ENCODE measurements around the gene MNAT1. TPM values are rescaled to one million over a fixed set of nuclear protein-coding genes. Genes with fewer than 3 reads are reported as not detected.

Gene MNAT1
- total and polyA plus RNA-seq, 9 of the 15 experiments (the other 6 are each of a cell fraction or from before 2014, with no cell fraction given) = 37.8 to 83.3 (median 60.4) TPM

DNA sequence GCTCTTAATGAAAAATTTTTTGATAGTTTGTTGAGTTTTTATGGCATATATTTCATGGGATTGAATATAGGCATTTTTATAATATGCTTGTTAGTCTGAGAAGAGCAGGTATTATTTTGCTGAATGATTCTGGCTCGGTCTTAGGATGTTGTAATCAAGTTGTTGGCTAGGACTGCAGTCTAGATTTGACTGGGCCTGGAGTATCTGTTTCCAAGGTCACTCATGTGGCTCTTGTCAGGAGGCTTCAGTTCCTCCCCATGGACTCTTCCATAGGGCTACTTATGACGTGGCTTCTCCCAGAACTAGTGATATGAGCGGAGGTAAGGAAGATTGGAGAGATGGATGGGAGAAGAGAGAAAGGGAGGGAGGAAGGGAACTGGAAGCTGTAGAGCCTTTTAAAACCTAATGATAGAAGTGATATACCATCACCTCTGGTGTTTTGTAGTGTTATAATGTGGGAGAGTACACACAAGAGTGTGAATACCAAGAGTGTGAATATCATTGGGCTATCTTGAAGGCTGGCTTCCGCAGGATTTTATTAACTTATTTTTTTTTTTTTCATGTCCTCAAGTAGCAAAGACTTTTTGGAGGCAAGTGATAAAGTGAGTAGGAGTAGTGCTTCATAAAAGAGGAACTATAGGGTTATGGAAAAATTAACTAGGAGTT lies 4.4 kb downstream of the MNAT1 start:
- intact Hi-C loops (cut with micrococcal nuclease) = no loop called here
- POLR2A ChIA-PET = no interaction called here
- BruUV-seq (replicated peaks) = no TSS peak
- Histone ChIP-seq H3K4me1 (replicated peaks in 1 of 2; ENCODE audit: control insufficient read depth in 2 of 2, insufficient read depth in 2 of 2, low read length in 2 of 2) (peaks cover 0 to 4% of the 10 kb centered on the region in 2 experiments; a peak in 1 of 5 replicates), H3K9me3 (replicated peaks; ENCODE audit: control insufficient read depth, insufficient read depth, low read depth, low read length) (no peaks in the 10 kb centered on the region), H3K9ac (ENCODE audit: insufficient read depth in 1 of 2, low read depth in 2 of 2, low read length in 2 of 2) (no peak overlapping the region), H3K27me3 (ENCODE audit: control insufficient read depth in 2 of 2, insufficient read depth in 2 of 2, low read length in 2 of 2) (no peaks in the 10 kb centered on the region), H3K36me3 (ENCODE audit: control insufficient read depth, insufficient read depth, low read length) (no peaks in the 10 kb centered on the region), H3K9me1 (ENCODE audit: control insufficient read depth, insufficient read depth, low read length) (no peaks in the 10 kb centered on the region), H2AFZ (ENCODE audit: low read depth, low read length) (no peak overlapping the region), H4K20me1 (replicated peaks; ENCODE audit: control insufficient read depth, insufficient read depth, low read length) (no peaks in the 10 kb centered on the region), H3K4me2 (ENCODE audit: insufficient read depth, low read length) (no peak overlapping the region), H3K79me2 (ENCODE audit: control insufficient read depth, insufficient read depth, low read length) (peaks cover 77% of the 10 kb centered on the region), H3K27ac (ENCODE audit: extremely low read depth, low read depth, low read length) (no peak overlapping the region), H3K4me3 (no peak overlapping the region)
- CTCF ChIA-PET (ENCODE audit: low intra/inter-chr PET ratio) = no interaction called here
- in situ Hi-C loops (cut with MboI) = no loop called here
- DNase-seq (ENCODE audit: extremely low read depth in 1 of 4, low spot score in 3 of 4) (no peak), FAIRE-seq (no peak), ATAC-seq (no peak)
- whole genome bisulfite sequencing (ENCODE audit: insufficient coverage, low coverage, missing lambda C conversion rate) = 34% methylated on average over 4 of the region's 4 CpGs
- TF ChIP-seq, protein P1, sequence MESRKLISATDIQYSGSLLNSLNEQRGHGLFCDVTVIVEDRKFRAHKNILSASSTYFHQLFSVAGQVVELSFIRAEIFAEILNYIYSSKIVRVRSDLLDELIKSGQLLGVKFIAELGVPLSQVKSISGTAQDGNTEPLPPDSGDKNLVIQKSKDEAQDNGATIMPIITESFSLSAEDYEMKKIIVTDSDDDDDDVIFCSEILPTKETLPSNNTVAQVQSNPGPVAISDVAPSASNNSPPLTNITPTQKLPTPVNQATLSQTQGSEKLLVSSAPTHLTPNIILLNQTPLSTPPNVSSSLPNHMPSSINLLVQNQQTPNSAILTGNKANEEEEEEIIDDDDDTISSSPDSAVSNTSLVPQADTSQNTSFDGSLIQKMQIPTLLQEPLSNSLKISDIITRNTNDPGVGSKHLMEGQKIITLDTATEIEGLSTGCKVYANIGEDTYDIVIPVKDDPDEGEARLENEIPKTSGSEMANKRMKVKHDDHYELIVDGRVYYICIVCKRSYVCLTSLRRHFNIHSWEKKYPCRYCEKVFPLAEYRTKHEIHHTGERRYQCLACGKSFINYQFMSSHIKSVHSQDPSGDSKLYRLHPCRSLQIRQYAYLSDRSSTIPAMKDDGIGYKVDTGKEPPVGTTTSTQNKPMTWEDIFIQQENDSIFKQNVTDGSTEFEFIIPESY (CRISPR knock-in tag; IDR thresholded peaks at IDR 0.05) = no peak
- TF ChIP-seq, protein P2, sequence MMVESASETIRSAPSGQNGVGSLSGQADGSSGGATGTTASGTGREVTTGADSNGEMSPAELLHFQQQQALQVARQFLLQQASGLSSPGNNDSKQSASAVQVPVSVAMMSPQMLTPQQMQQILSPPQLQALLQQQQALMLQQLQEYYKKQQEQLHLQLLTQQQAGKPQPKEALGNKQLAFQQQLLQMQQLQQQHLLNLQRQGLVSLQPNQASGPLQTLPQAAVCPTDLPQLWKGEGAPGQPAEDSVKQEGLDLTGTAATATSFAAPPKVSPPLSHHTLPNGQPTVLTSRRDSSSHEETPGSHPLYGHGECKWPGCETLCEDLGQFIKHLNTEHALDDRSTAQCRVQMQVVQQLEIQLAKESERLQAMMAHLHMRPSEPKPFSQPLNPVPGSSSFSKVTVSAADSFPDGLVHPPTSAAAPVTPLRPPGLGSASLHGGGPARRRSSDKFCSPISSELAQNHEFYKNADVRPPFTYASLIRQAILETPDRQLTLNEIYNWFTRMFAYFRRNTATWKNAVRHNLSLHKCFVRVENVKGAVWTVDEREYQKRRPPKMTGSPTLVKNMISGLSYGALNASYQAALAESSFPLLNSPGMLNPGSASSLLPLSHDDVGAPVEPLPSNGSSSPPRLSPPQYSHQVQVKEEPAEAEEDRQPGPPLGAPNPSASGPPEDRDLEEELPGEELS (CRISPR knock-in tag; IDR thresholded peaks at IDR 0.05; ENCODE audit: borderline replicate concordance) = no peak
- no peak for TF ChIP-seq ZNF586 (CRISPR knock-in tag; conservative IDR thresholded peaks at IDR 0.05)
- no peak for TF ChIP-seq HOMEZ (CRISPR knock-in tag; IDR thresholded peaks at IDR 0.05)
- TF ChIP-seq SREBF1 (IDR thresholded peaks at IDR 0.05; ENCODE audit: borderline replicate concordance, low read depth, low read length) = no peak
- no peak for TF ChIP-seq ATF4 (CRISPR knock-in tag; IDR thresholded peaks at IDR 0.05)
- no peak for TF ChIP-seq PML (IDR thresholded peaks at IDR 0.05; ENCODE audit: low read length)
- TF ChIP-seq USF1 (CRISPR knock-in tag; IDR thresholded peaks at IDR 0.05) = no peak
- TF ChIP-seq KLF13 (tag; IDR thresholded peaks at IDR 0.05; ENCODE audit: borderline replicate concordance, low read depth) = no peak
- no peak for TF ChIP-seq ZNF76 (CRISPR knock-in tag; IDR thresholded peaks at IDR 0.05; ENCODE audit: borderline replicate concordance)
- TF ChIP-seq, protein P3, sequence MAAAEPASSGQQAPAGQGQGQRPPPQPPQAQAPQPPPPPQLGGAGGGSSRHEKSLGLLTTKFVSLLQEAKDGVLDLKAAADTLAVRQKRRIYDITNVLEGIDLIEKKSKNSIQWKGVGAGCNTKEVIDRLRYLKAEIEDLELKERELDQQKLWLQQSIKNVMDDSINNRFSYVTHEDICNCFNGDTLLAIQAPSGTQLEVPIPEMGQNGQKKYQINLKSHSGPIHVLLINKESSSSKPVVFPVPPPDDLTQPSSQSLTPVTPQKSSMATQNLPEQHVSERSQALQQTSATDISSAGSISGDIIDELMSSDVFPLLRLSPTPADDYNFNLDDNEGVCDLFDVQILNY (CRISPR knock-in tag; IDR thresholded peaks at IDR 0.05) = no peak
- no peak for TF ChIP-seq BRD4 (IDR thresholded peaks at IDR 0.05)

Measured in K562 (cell line).